ENCODE measurements around the gene ZBTB49.
A peak's percentile ranks its signal among the peaks of the same experiment; 100 is the strongest.

Gene ZBTB49, protein sequence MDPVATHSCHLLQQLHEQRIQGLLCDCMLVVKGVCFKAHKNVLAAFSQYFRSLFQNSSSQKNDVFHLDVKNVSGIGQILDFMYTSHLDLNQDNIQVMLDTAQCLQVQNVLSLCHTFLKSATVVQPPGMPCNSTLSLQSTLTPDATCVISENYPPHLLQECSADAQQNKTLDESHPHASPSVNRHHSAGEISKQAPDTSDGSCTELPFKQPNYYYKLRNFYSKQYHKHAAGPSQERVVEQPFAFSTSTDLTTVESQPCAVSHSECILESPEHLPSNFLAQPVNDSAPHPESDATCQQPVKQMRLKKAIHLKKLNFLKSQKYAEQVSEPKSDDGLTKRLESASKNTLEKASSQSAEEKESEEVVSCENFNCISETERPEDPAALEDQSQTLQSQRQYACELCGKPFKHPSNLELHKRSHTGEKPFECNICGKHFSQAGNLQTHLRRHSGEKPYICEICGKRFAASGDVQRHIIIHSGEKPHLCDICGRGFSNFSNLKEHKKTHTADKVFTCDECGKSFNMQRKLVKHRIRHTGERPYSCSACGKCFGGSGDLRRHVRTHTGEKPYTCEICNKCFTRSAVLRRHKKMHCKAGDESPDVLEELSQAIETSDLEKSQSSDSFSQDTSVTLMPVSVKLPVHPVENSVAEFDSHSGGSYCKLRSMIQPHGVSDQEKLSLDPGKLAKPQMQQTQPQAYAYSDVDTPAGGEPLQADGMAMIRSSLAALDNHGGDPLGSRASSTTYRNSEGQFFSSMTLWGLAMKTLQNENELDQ

GRCh38 chr4:4289941-4290850 lies at the start of gene ZBTB49, which contains the start of gene LYAR:
Gene ZBTB49, plus strand, starts transcription at chr4:4290251. Its CDS starts 9,695 bp downstream, at chr4:4299946.
Gene LYAR, minus strand, starts transcription at chr4:4290154. Its CDS starts 6,412 bp downstream, at chr4:4283742.
- TF ChIP-seq CTCF (IDR thresholded peaks at IDR 0.05; ENCODE audit: low read depth, low read length) = no peak
- peak within 1 kb of the TSS; percentile 65 for H3K4me3 ChIP-seq (ENCODE audit: low read depth, low read length)

GRCh38 chr4:4245172-4245571 lies 44.9 kb upstream of the ZBTB49 start:
- H3K4me3 ChIP-seq (ENCODE audit: low read depth, low read length) = no peak overlapping the region
- no peak for TF ChIP-seq CTCF (IDR thresholded peaks at IDR 0.05; ENCODE audit: low read depth, low read length)

DNA sequence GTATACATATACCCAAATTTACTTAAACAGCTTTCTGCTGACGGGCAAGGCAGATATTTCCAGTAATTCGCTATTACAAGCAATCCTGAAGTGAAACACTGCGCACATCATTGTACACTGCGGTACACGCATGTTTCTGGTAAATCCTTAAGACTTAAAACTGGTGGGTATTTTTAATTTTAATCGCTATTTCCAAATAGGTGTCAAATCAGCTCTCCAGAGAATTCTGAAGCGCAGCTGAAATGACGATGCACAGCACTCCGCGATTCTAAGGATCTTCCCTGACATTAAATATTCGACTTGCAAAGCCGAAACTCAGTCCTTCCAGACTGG lies 42.4 kb upstream of the ZBTB49 start:
- no peak for TF ChIP-seq CTCF (IDR thresholded peaks at IDR 0.05; ENCODE audit: low read depth, low read length)

DNA sequence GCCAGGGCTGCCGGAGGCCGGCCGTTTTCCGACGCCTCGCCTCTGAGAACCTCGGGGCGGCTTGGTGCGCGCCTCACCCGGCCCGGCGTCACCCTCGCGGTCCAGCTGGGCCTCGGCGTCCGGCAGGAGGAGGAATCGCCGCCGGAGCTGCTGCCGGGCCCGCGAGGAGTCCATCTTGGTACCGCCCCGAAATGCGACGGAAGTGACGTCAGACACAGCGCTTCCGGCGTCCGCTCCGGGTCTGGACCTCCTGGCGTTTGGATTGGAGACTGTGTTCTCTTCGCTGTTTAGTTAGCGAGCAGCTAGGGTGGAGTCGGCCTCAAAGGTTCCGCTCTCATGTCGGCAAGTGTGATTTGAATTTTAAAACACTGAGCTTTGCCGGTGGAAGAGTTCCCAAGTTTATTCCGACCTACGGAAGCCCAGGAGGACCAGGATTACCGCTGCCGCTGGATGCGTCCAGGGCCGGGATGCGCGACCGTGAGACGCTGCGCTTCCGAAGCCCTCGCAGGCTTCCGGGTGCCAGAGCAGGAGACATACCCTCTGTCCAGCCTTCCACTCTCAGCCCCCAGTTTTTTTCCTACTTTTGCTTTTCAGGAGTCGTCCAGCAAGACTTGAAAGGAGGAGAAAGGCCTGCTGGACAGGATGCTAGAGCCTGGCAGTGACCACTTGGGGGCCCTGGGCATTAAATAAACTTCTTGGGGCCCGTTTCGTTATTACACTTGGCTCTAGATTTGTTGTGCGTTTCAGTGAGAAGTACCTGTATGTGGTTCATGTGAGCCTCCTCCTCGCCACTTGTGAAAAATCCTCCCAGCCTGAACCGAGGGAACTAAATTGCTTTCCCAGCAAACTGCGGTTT lies 41.8 kb upstream of the ZBTB49 start, which contains the start of gene TMEM128:
TSS of gene TMEM128 (minus strand) at position 195 of the 856 bp plus-strand sequence. CDS start at position 174, 21 bp downstream.
- TF ChIP-seq CTCF (IDR thresholded peaks at IDR 0.05; ENCODE audit: low read depth, low read length) = no peak
- H3K4me3 ChIP-seq (ENCODE audit: low read depth, low read length) = peak within 1 kb of the TSS; percentile 89

More for the DNA sequence above, 42.4 kb upstream of the ZBTB49 start:
- H3K4me3 ChIP-seq (ENCODE audit: low read depth, low read length) = peak overlapping the region; percentile 89

GRCh38 chr4:4248885-4249203 lies 41.2 kb upstream of the ZBTB49 start:
- no peak for TF ChIP-seq CTCF (IDR thresholded peaks at IDR 0.05; ENCODE audit: low read depth, low read length)
- peak overlapping the region; percentile 89 for H3K4me3 ChIP-seq (ENCODE audit: low read depth, low read length)

GRCh38 chr4:4249342-4249741 lies 40.7 kb upstream of the ZBTB49 start:
- H3K4me3 ChIP-seq (ENCODE audit: low read depth, low read length) = peak overlapping the region; percentile 89; the same call in 1 of the 2 replicates
